Spleen (tissue), 11 donors: Measurements from ENCODE around the gene RNF167. TPM values are rescaled to one million over a fixed set of nuclear protein-coding genes. Genes with fewer than 3 reads are reported as not detected.

ENCODE experiments used
- DNase-seq: peaks from one replicate; pipeline ENCODE4 v3.0.0-alpha.2; 2020
- H3K27ac ChIP-seq, 8 donors: fragments of 200-600 bp; sonication (generic) in 7 of 8; 1 replicate in 4 of 8; 2 replicates in 4 of 8; pipeline versions ENCODE4 v1.5.0 to v1.8.0; 2016 to 2021; ENCODE audit warnings: inconsistent platforms in 4 of 8, mild to moderate bottlenecking in 4 of 8, moderate library complexity in 1 of 8
- H3K27me3 ChIP-seq, 7 donors: fragments of 200-600 bp; sonication (generic) in 6 of 7; replicated peaks in 1 of 7; 1 replicate in 4 of 7; 2 replicates in 3 of 7; pipeline versions ENCODE4 v1.5.0 to v1.8.0; 2016 to 2021; ENCODE audit warnings: inconsistent platforms in 3 of 7, mild to moderate bottlenecking in 1 of 7
- H3K36me3 ChIP-seq, 6 donors: fragments of 200-600 bp; sonication (generic) in 5 of 6; 1 replicate in 4 of 6; 2 replicates in 2 of 6; pipeline versions ENCODE4 v1.5.0 to v1.8.0; 2016 to 2021; ENCODE audit warnings: inconsistent platforms in 2 of 6
- H3K4me1 ChIP-seq, 6 donors: fragments of 200-600 bp; sonication (generic) in 5 of 6; 1 replicate in 3 of 6; 2 replicates in 3 of 6; pipeline versions ENCODE4 v1.5.0 to v1.8.0; 2016 to 2021; ENCODE audit warnings: inconsistent platforms in 3 of 6
- H3K4me3 ChIP-seq, 8 donors: fragments of 200-600 bp; sonication (generic) in 7 of 8; 1 replicate in 4 of 8; 2 replicates in 4 of 8; pipeline versions ENCODE4 v1.5.0 to v1.8.0; 2016 to 2021; ENCODE audit warnings: inconsistent platforms in 4 of 8, mild to moderate bottlenecking in 4 of 8, moderate library complexity in 2 of 8
- H3K9me3 ChIP-seq, 8 donors: fragments of 200-600 bp; sonication (generic) in 7 of 8; 1 replicate in 4 of 8; 2 replicates in 4 of 8; pipeline versions ENCODE4 v1.5.0 to v1.8.0; 2016 to 2021; ENCODE audit warnings: inconsistent platforms in 4 of 8
- POLR2A ChIP-seq, 3 donors: fragments of 450-650 bp; IDR thresholded peaks; one replicate each; pipeline ENCODE4 v1.5.1; 2017; ENCODE audit warnings: antibody characterized with exemption in 3 of 3, mild to moderate bottlenecking in 1 of 3
- POLR2AphosphoS5 ChIP-seq, 3 donors: sonication (generic); formaldehyde crosslinking; IDR thresholded peaks; one replicate each; pipeline ENCODE4 v1.5.1; 2017; ENCODE audit warnings: antibody characterized with exemption in 3 of 3
- WGBS, 5 donors: extraction: QIAGEN DNeasy Blood & Tissue Kit in 3 of 5; methylation state at CpG; one replicate each; pipeline versions ENCODE4 v1.1.5 to v1.1.7; 2013 to 2018; 5-methylcytosine and 5-hydroxymethylcytosine counted together
- intact Hi-C: fragments of 100-400 bp; cut with DNase I; formaldehyde crosslinking; loops from one replicate; pipeline ENCODE4 v1.15.0; 2023; ENCODE audit warnings: low total_unique reads
- polyA plus RNA-seq, 3 donors: library from polyadenylated mRNA; stranded (reverse); fragments of 200-250 nt; gene quantifications; one replicate each; pipeline ENCODE4 v1.2.1, GENCODE V29; 2013
- total RNA-seq, 7 donors: library from RNA; depleted of rRNA in 3 of 7; stranded (reverse); fragments of >200 nt in 3 of 7; fragmentation: NEBNext Ultra II Directional in 4 of 7; extraction: Animal tissue kit (Norgen Biotek cat#: 25700) in 4 of 7; gene quantifications; one replicate each; pipeline versions ENCODE4 v1.1.0 to v1.2.1, GENCODE V29; 2016 to 2021
- TF ChIP-seq, protein P1 (sequence below), 11 experiments: fragments of 200-600 bp in 7 of 11; fragments of 450-650 bp in 4 of 11; sonication (generic) in 4 of 11; IDR thresholded peaks in 8 of 11; conservative IDR thresholded peaks in 3 of 11; 1 replicate in 7 of 11; 2 replicates in 4 of 11; pipeline versions ENCODE4 v1.4.0 to v1.8.0; 2016 to 2021; ENCODE audit warnings: antibody characterized with exemption in 11 of 11, inconsistent platforms in 4 of 11, mild to moderate bottlenecking in 1 of 11
- donor health status: healthy with polysubstance abuse.
- donor health status: DM: no; HTN: no; CAD: no; lungs with moderate emphysema.
- donor health status: DM: no; HTN: no; CAD: no.
- donor health status: Bipolar disorder and iron deficiency.
- donor health status: healthy.
- donor health status: DM: no; HTN: no; CAD: no.
- donor health status: DM: yes; HTN: yes; CAD: no.

Gene RNF167
- total and polyA plus RNA-seq, 10 donors: 57.6 to 146 (median 93.2) TPM

DNA sequence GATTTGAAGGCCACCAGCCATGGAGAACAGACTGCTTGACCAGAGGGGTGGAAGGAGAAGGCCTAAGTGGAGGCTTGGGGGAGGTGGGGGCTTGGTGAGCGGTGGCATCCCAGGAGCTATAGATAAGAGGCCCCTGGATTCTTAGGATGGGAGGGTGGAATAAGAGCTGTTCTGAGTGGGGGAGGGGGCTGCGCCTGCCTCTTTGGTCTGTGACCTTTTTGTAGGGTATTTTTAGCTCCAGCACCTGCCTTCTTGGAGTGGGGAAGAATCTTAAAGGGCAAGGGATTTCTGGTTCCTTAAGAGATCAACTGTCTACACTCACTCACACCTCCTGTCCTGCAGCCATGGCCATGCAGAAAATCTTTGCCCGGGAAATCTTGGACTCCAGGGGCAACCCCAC lies 11.4 kb downstream of the RNF167 start:
- WGBS, 5 donors: 82 to 100% (median 90%) methylated on average over 3 of the region's 3 CpGs
- H3K9me3 ChIP-seq: no peaks in the 10 kb centered on the region
- H3K27ac ChIP-seq: no peak overlapping the region
- TF ChIP-seq, protein P1, sequence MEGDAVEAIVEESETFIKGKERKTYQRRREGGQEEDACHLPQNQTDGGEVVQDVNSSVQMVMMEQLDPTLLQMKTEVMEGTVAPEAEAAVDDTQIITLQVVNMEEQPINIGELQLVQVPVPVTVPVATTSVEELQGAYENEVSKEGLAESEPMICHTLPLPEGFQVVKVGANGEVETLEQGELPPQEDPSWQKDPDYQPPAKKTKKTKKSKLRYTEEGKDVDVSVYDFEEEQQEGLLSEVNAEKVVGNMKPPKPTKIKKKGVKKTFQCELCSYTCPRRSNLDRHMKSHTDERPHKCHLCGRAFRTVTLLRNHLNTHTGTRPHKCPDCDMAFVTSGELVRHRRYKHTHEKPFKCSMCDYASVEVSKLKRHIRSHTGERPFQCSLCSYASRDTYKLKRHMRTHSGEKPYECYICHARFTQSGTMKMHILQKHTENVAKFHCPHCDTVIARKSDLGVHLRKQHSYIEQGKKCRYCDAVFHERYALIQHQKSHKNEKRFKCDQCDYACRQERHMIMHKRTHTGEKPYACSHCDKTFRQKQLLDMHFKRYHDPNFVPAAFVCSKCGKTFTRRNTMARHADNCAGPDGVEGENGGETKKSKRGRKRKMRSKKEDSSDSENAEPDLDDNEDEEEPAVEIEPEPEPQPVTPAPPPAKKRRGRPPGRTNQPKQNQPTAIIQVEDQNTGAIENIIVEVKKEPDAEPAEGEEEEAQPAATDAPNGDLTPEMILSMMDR (IDR thresholded peaks at IDR 0.05 in 8 of 11, conservative IDR thresholded peaks at IDR 0.05 in 3 of 11): no peak
- TF ChIP-seq POLR2AphosphoS5 (IDR thresholded peaks at IDR 0.05): no peak
- no peak for TF ChIP-seq POLR2A (IDR thresholded peaks at IDR 0.05)
- H3K4me3 ChIP-seq: no peak overlapping the region
- no peak for DNase-seq
- intact Hi-C loops: no loop called here
- H3K36me3 ChIP-seq: peaks cover 0 to 8% (median 4%) of the 10 kb centered on the region in 6 donors
- peaks cover 12 to 41% (median 24%) of the 10 kb centered on the region in 6 donors for H3K4me1 ChIP-seq
- H3K27me3 ChIP-seq: no peaks in the 10 kb centered on the region

DNA sequence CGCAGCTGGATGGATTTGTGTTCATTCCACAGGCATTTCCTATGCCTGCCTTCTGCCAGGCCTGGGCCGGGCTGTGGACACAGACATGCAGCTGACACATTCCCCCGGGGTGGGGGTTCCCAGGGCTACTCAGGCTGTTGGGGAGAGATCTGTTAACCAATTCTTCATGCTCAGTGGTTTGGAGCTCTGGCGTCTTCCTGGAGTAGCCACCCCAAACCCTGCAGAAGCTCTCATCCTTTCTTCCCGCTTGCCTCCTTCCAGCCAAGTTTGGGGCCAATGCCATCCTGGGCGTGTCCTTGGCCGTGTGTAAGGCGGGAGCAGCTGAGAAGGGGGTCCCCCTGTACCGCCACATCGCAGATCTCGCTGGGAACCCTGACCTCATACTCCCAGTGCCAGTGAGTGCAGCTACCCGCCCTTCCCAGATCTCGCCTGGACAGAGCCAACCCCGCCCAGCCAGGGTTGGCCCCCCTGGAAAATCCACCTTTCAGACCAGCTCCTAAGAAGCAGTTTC lies 13.4 kb downstream of the RNF167 start:
- TF ChIP-seq, protein P1 (IDR thresholded peaks at IDR 0.05 in 8 of 11, conservative IDR thresholded peaks at IDR 0.05 in 3 of 11): no peak
- peak in 1 of 3 donors; percentile 18 for TF ChIP-seq POLR2AphosphoS5 (IDR thresholded peaks at IDR 0.05)
- peaks cover 0 to 19% (median 0%) of the 10 kb centered on the region in 6 donors for H3K36me3 ChIP-seq
- H3K4me3 ChIP-seq: no peak overlapping the region
- H3K27me3 ChIP-seq: no peaks in the 10 kb centered on the region
- intact Hi-C loops: no loop called here
- H3K27ac ChIP-seq: no peak overlapping the region
- H3K9me3 ChIP-seq: no peaks in the 10 kb centered on the region
- no peak for DNase-seq
- 68 to 84% (median 74%) methylated on average over 14 of the region's 14 CpGs for WGBS, 5 donors
- H3K4me1 ChIP-seq: peaks cover 8 to 31% (median 19%) of the 10 kb centered on the region in 6 donors

DNA sequence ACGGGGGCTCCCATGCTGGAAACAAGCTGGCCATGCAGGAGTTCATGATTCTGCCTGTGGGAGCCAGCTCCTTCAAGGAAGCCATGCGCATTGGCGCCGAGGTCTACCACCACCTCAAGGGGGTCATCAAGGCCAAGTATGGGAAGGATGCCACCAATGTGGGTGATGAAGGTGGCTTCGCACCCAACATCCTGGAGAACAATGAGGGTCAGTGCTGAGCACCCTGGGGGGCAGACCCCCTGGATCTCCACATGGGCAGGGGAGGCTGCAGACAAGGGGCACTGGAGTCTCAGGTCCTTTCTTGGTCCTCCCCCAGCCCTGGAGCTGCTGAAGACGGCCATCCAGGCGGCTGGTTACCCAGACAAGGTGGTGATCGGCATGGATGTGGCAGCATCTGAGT lies 15.0 kb downstream of the RNF167 start:
- no peak for TF ChIP-seq POLR2A (IDR thresholded peaks at IDR 0.05)
- TF ChIP-seq POLR2AphosphoS5 (IDR thresholded peaks at IDR 0.05): no peak
- TF ChIP-seq, protein P1 (IDR thresholded peaks at IDR 0.05 in 8 of 11, conservative IDR thresholded peaks at IDR 0.05 in 3 of 11): no peak
- Histone ChIP-seq H3K4me3 (no peak overlapping the region), H3K4me1 (peaks cover 8 to 17% (median 14%) of the 10 kb centered on the region in 6 donors), H3K27me3 (no peaks in the 10 kb centered on the region), H3K36me3 (peaks cover 6 to 34% (median 13%) of the 10 kb centered on the region in 6 donors), H3K27ac (no peak overlapping the region), H3K9me3 (no peaks in the 10 kb centered on the region)
- intact Hi-C loops: no loop called here
- WGBS, 5 donors: 93 to 98% (median 97%) methylated on average over 8 of the region's 8 CpGs
- no peak for DNase-seq

DNA sequence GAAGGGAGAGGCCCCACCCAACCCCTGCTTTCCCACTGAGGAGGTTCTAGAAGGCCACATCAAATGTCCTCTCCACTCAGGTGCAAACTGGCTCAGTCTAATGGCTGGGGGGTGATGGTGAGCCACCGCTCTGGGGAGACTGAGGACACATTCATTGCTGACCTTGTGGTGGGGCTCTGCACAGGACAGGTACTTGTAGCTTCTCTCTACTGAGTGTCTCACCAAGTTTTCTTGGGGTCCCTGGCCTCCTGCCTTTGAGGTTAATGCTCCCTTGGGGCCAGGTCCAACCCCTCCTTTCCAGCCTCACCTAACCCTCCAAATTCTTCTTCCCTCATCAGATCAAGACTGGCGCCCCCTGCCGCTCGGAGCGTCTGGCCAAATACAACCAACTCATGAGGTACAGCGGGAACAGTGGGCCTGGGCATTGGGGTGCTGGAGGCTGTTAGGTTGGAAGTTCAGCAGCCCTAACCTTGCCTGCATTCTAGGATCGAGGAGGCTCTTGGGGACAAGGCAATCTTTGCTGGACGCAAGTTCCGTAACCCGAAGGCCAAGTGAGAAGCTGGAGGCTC lies 16.5 kb downstream of the RNF167 start:
- intact Hi-C loops: no loop called here
- H3K27me3 ChIP-seq: no peaks in the 10 kb centered on the region
- TF ChIP-seq POLR2A (IDR thresholded peaks at IDR 0.05): no peak
- TF ChIP-seq, protein P1 (IDR thresholded peaks at IDR 0.05 in 8 of 11, conservative IDR thresholded peaks at IDR 0.05 in 3 of 11): peak in 6 of 11 experiments; percentile 27 to 35 (median 32)
- no peak for TF ChIP-seq POLR2AphosphoS5 (IDR thresholded peaks at IDR 0.05)
- 70 to 89% (median 81%) methylated on average over 10 of the region's 10 CpGs for WGBS, 5 donors
- no peak overlapping the region for H3K27ac ChIP-seq
- no peak overlapping the region for H3K4me3 ChIP-seq
- peaks cover 0 to 4% (median 1%) of the 10 kb centered on the region in 6 donors for H3K4me1 ChIP-seq
- H3K9me3 ChIP-seq: no peaks in the 10 kb centered on the region
- DNase-seq: no peak
- peaks cover 6 to 49% (median 24%) of the 10 kb centered on the region in 6 donors for H3K36me3 ChIP-seq
